K562 (cell line): ENCODE measurements around the gene NUP62CL. TPM values are rescaled to one million over a fixed set of nuclear protein-coding genes. Genes with fewer than 3 reads are reported as not detected.

Experiments used
- ARID4B ChIP-seq: sonication (generic); formaldehyde crosslinking; IDR thresholded peaks from 2 replicates; pipeline ENCODE4 v1.8.0; 2022; ENCODE audit warnings: mild to moderate bottlenecking, missing genetic modification reagents
- CREM ChIP-seq: IDR thresholded peaks from 2 replicates; pipeline ENCODE4 v1.6.1; 2014; ENCODE audit warnings: antibody characterized with exemption, low read depth
- E2F6 ChIP-seq, 2 experiments: IDR thresholded peaks; 2 replicates each; pipeline ENCODE4 v1.6.1; 2011; ENCODE audit warnings: borderline replicate concordance in 1 of 2, control low read depth in 1 of 2, low read depth in 1 of 2, low read length in 1 of 2, mild to moderate bottlenecking in 1 of 2, mixed read lengths in 1 of 2, moderate library complexity in 1 of 2; ENCODE audit not compliant: insufficient read depth in 1 of 2, insufficient read length in 1 of 2, poor library complexity in 1 of 2, severe bottlenecking in 1 of 2; ENCODE audit errors: extremely low read depth in 1 of 2
- EP400 ChIP-seq: fragments of 450-650 bp; IDR thresholded peaks from 2 replicates; pipeline ENCODE4 v1.6.1; 2017; ENCODE audit warnings: antibody characterized with exemption, mild to moderate bottlenecking, moderate library complexity
- IRF9 ChIP-seq: fragments of 450-650 bp; IDR thresholded peaks from 2 replicates; pipeline ENCODE4 v1.6.1; 2016; ENCODE audit warnings: missing biosample characterization, missing genetic modification characterization
- KDM2B ChIP-seq: fragments of 250-450 bp; sonication (Bioruptor Pico); IDR thresholded peaks from 2 replicates; pipeline ENCODE4 v1.8.0; 2021; ENCODE audit warnings: mild to moderate bottlenecking, moderate library complexity
- KLF13 ChIP-seq: fragments of 450-650 bp; IDR thresholded peaks from 2 replicates; pipeline ENCODE4 v1.6.1; 2016; ENCODE audit warnings: missing genetic modification characterization, low read depth, mild to moderate bottlenecking, missing compliant biosample characterization, moderate library complexity, borderline replicate concordance
- MTF1 ChIP-seq: fragments of 250-450 bp; sonication (Bioruptor Pico); IDR thresholded peaks from 2 replicates; pipeline ENCODE4 v1.9.0; 2021; ENCODE audit warnings: moderate library complexity, mild to moderate bottlenecking, inconsistent platforms, borderline replicate concordance
- NFYB ChIP-seq: IDR thresholded peaks from 2 replicates; pipeline ENCODE4 v1.6.1; 2011; ENCODE audit warnings: mild to moderate bottlenecking, moderate library complexity; ENCODE audit not compliant: insufficient read length; ENCODE audit errors: extremely low read depth
- NRF1 ChIP-seq, 2 experiments: fragments of 450-650 bp; IDR thresholded peaks in 1 of 2; conservative IDR thresholded peaks in 1 of 2; 2 replicates each; pipeline ENCODE4 v1.6.1; 2014; ENCODE audit warnings: mild to moderate bottlenecking in 2 of 2
- POLR2AphosphoS5 ChIP-seq: IDR thresholded peaks from 2 replicates; pipeline ENCODE4 v1.6.1; 2011; ENCODE audit warnings: mild to moderate bottlenecking, low read depth, low read length, moderate library complexity; ENCODE audit not compliant: control insufficient read depth, insufficient read depth
- POLR2H ChIP-seq: IDR thresholded peaks from 2 replicates; pipeline ENCODE4 v1.6.1; 2016; ENCODE audit warnings: missing genetic modification characterization, low read depth, mild to moderate bottlenecking, control low read depth, missing compliant biosample characterization, moderate library complexity
- RBM25 ChIP-seq: fragments of 200-400 bp; formaldehyde crosslinking; IDR thresholded peaks from 2 replicates; pipeline ENCODE4 v1.6.1; 2018; ENCODE audit warnings: low read length, low read depth, moderate library complexity; ENCODE audit not compliant: severe bottlenecking
- SAFB ChIP-seq: fragments of 200-400 bp; formaldehyde crosslinking; IDR thresholded peaks from 2 replicates; pipeline ENCODE4 v1.6.1; 2017; ENCODE audit warnings: low read depth, low read length, borderline replicate concordance
- SAP30 ChIP-seq: fragments of 200-600 bp; sonication (generic); IDR thresholded peaks from 2 replicates; pipeline ENCODE4 v1.6.1; 2012; ENCODE audit warnings: borderline replicate concordance, low read depth, mild to moderate bottlenecking, moderate library complexity, low read length, control low read depth, inconsistent platforms; ENCODE audit not compliant: insufficient read depth, poor library complexity, severe bottlenecking
- SIN3A ChIP-seq, 2 experiments: fragments of 150-350 bp in 1 of 2; IDR thresholded peaks; 2 replicates each; pipeline ENCODE4 v1.6.1; 2011 to 2016; ENCODE audit warnings: borderline replicate concordance in 2 of 2, low read depth in 2 of 2, low read length in 2 of 2, mild to moderate bottlenecking in 2 of 2, moderate library complexity in 2 of 2; ENCODE audit not compliant: control insufficient read depth in 1 of 2
- SP1 ChIP-seq: sonication (generic); formaldehyde crosslinking; IDR thresholded peaks from 2 replicates; pipeline ENCODE4 v1.8.1; 2022; ENCODE audit warnings: mild to moderate bottlenecking, missing genetic modification reagents
- TBP ChIP-seq: optimal IDR thresholded peaks from 2 replicates; pipeline ENCODE3; 2011; ENCODE audit warnings: low read depth, low read length, improper control_type of control experiment
- polyA plus RNA-seq, 8 experiments: library from polyadenylated mRNA; depleted of rRNA in 4 of 8; stranded (reverse) in 5 of 8; unstranded in 3 of 8; fragments of >200 nt; fragmentation: Nextera tagmentation in 2 of 8; fragmentation: Illumina TruSeq in 1 of 8; extraction: Ambion mirVana in 2 of 8; extraction: Trizol in 1 of 8; gene quantifications; 2 replicates each; pipeline versions ENCODE4 v1.2.1 to v1.2.3, GENCODE V29; 2011 to 2014; ENCODE audit warnings: inconsistent platforms in 1 of 8, missing spikeins in 1 of 8
- total RNA-seq, 7 experiments: library from RNA; depleted of rRNA in 6 of 7; stranded (reverse); fragments of >200 nt in 6 of 7; fragmentation: Illumina TruSeq in 2 of 7; extraction: Trizol in 2 of 7; gene quantifications; 2 replicates each; pipeline versions ENCODE4 v1.2.1 to v1.2.3, GENCODE V29; 2011 to 2021; ENCODE audit warnings: low replicate concordance in 1 of 7

NUP62CL gene
- total and polyA plus RNA-seq, 9 of the 15 experiments (the other 6 are each of a cell fraction or from before 2014, with no cell fraction given), result 29.7 to 101 (median 42.7) TPM

GRCh38 chrX:107205770-107206696 lies at the start of gene NUP62CL, which contains the start of gene DNAAF6 (continued):
- TF ChIP-seq KLF13 (tag) (peak; percentile 48; the same call in 1 of the 2 replicates), SIN3A (IDR thresholded peaks at IDR 0.05; ENCODE audit: borderline replicate concordance in 2 of 2, control insufficient read depth in 1 of 2, low read depth in 2 of 2, low read length in 2 of 2) (peak in 1 of 2 experiments; percentile 48; a peak in 2 of 4 replicates), EP400 (peak; percentile 72), POLR2H (peak; percentile 67), IRF9 (no peak), POLR2AphosphoS5 (peak; percentile 64), SP1 (CRISPR knock-in tag) (0 out of 2 replicates have a peak, but pooled peaks have one; percentile 34), ARID4B (CRISPR knock-in tag) (peak; percentile 64), KDM2B (no peak), TBP (peak; percentile 95), NRF1 (conservative IDR thresholded peaks at IDR 0.05 in 1 of 2, IDR thresholded peaks at IDR 0.05 in 1 of 2) (peak; percentile 65 to 74), SAP30 (peak; percentile 85), MTF1 (CRISPR knock-in tag) (no peak), RBM25 (peak; percentile 19), NFYB (peak; percentile 74), CREM (peak; percentile 64; the same call in 1 of the 2 replicates), SAFB (0 out of 2 replicates have a peak, but pooled peaks have one; percentile 58), E2F6 (IDR thresholded peaks at IDR 0.05; ENCODE audit: borderline replicate concordance in 1 of 2, extremely low read depth in 1 of 2, insufficient read depth in 1 of 2, insufficient read length in 1 of 2, low read depth in 1 of 2, low read length in 1 of 2, poor library complexity in 1 of 2, severe bottlenecking in 1 of 2) (peak; percentile 33 to 83)
